Measurements from ENCODE around the gene ZNF780B.

DNA sequence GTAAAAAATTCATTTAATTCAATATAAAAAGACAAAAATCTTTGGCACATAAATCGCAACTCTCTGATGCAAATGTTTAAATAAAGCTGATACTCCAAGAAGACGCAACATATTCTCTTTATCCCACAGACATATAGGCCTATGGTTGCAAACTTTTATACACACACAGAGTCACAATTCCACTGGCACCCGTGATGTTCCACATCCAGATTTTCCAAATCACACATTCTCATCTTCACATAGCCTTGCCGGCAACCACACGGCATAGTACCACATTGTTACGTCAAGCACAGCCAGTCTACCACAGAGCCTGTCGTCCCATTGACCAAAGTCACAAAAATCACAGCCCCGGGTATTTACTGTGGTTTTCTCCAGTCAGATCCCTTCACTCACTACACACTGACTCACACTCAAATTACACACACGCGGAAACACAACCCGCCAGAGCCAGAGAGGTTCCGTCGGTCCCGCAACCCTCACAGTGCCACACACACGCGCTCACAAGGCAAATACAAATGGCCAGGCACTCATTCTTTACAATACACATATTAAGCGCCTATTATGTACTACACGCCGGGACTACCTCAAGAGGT, 59.7 kb downstream of the ZNF780B start:
- TF ChIP-seq, protein P1, sequence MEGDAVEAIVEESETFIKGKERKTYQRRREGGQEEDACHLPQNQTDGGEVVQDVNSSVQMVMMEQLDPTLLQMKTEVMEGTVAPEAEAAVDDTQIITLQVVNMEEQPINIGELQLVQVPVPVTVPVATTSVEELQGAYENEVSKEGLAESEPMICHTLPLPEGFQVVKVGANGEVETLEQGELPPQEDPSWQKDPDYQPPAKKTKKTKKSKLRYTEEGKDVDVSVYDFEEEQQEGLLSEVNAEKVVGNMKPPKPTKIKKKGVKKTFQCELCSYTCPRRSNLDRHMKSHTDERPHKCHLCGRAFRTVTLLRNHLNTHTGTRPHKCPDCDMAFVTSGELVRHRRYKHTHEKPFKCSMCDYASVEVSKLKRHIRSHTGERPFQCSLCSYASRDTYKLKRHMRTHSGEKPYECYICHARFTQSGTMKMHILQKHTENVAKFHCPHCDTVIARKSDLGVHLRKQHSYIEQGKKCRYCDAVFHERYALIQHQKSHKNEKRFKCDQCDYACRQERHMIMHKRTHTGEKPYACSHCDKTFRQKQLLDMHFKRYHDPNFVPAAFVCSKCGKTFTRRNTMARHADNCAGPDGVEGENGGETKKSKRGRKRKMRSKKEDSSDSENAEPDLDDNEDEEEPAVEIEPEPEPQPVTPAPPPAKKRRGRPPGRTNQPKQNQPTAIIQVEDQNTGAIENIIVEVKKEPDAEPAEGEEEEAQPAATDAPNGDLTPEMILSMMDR (IDR thresholded peaks at IDR 0.05): no peak
- TF ChIP-seq POLR2A (IDR thresholded peaks at IDR 0.05): no peak
